ENCODE data around the gene CDC42BPA.
"Not testable (repeated sequence)": the region's sequence is repeated elsewhere in the genome, so short reads cannot be mapped to it uniquely, and the experiment has no call there.

- TF ChIP-seq CTCF, POLR2A (IDR thresholded peaks at IDR 0.05): not testable (repeated sequence)
Observed at GRCh38 chr1:227231128-227231527, 87.2 kb downstream of the CDC42BPA start.
